HG03103 (cell line): Measurements from ENCODE around the gene ESRP2.
A peak's percentile ranks its signal among the peaks of the same experiment; 100 is the strongest.

ENCODE experiments used
- ATAC-seq: cut with Tn5 transposase; IDR thresholded peaks from one replicate; pipeline ENCODE4 v1.9.1; 2021; ENCODE audit warnings: low read depth; ENCODE audit not compliant: unreplicated experiment

Gene ESRP2

DNA sequence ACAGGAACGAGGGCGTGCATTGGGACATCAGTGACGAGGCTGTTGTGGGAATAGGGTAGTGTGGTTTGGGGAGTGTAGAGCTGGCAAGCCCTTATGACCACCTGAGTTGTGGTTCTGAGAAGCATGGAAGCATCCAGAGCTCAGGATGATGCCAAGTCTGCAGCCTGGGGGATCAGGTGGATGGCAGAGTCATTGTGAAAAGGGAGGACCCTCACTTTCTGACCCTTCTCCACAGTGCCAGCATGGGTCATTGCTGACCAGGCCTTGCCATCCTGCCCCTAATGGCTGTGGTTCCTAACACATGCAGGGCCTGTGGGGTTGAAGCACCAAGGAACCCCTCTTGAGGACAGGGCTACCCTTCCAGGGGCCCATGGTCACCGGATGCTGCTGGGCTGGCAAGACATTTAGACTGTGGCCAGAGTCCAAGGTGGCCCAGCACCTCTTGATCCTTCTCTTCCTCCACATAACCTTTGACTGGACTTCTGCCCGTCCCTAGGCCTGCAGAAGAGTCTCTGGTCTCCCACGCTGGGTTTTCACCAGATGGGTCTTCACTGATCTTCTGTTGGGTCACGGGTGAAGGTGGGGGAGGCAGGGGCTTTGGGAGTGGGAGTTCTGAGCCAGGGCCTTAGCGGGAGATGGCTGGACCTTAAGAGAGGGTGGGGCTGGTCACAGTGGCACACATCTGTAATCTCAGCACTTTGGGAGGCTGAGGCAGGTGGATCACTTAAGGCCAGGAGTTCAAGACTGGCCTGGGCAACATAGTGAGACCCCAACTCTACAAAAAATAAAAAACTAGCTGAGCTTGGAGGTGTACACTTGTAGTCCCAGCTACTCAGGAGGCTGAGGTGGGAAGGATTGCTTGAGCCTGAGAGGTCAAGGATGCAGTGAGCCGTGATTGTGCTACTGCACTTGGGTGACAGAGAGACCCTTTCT is 7.3 kb upstream of the ESRP2 start:
- ATAC-seq: no peak

DNA sequence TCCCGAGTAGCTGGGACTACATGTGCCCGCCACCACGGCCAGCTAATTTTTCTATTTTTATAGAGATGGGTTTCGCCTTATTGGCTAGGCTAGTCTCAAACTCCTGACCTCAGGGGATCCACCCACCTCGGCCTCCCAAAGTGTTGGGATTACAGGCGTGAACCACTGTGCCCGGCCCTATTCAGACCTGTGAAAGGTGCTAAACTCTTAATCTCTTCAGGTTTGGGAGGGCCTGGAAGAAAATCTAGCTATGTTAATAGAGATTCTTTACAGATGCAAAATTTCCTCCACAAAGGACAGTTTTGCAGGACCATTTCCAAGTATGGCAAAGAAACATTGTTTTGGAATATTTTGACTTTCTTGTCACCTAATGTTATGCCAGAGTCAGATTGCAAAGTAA is 6.2 kb upstream of the ESRP2 start:
- ATAC-seq: no peak

DNA sequence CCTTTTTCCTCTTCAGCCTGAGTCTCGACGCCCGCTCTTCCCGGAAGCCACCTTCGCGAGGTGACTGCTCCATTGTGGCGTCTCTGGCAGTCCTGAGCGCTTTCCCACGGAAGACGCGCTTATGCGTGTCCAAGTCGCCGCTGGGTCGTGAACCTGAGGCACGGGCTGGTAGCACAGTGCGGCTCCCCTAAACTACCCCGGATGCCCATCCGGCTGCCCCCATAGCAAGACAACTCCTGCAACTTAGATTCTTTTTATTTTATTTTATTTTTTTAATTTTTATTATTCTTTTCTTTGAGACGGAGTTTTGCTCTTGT is 2.1 kb upstream of the ESRP2 start:
- no peak for ATAC-seq

DNA sequence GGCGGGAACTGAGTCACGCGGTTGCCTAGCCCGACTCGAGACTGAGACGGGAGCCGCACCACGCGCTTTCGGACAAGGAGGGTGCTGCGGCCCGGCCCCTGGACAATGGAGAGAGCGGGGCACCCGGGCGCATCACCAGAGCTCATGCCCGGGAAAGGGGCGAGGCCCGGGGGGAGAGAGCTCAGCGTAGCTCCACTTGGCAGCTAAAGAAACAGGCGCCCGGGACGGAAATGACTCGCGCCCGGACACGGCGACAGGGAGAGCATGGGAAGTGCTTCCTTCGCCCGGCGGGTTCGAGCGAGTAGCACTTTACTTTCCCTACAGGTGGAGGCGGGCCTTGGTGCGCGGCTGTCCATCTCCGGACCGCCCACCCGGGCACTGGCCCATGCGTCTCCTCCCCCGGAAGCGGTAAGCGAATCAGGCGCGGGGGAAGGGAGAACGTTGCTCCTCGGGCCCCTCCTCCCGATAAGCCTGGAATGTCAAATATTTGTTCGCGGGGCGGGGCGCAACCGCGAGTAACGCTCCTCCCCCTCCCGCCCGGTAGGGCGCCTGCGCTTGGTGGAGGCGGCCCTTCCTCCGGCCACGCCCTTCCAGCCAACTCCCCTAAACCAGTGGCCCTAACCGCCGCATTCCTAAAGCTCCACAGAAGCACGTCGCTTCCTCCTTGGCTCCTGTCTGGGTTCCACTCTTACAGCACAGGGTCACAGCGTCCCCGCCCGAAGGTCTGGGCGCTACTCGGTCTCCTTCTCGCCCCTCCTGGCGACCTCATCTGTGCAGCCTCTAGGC is 1.5 kb upstream of the ESRP2 start:
- ATAC-seq: peak; percentile 70

DNA sequence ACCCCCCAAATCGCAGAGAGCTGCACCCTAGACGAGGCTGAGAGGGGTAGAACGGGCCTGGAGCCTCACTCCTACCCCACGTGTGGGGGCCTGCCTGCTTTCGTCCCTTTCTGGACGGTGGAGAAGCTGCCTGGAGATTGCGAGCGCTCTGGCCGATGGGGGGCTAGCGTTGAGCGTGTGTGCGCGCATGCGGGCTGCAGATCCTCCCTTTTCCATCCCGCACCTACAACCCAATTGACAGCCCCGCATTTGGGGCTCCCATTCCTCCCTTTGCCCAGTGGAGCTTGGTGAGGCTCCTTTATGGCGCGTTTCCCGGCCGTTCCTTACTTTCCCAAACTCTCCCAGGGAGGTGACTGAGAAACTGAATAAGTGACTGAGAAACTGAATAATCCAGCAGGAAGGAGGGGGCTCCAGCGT is 907 bp upstream of the ESRP2 start:
- no peak for ATAC-seq

DNA sequence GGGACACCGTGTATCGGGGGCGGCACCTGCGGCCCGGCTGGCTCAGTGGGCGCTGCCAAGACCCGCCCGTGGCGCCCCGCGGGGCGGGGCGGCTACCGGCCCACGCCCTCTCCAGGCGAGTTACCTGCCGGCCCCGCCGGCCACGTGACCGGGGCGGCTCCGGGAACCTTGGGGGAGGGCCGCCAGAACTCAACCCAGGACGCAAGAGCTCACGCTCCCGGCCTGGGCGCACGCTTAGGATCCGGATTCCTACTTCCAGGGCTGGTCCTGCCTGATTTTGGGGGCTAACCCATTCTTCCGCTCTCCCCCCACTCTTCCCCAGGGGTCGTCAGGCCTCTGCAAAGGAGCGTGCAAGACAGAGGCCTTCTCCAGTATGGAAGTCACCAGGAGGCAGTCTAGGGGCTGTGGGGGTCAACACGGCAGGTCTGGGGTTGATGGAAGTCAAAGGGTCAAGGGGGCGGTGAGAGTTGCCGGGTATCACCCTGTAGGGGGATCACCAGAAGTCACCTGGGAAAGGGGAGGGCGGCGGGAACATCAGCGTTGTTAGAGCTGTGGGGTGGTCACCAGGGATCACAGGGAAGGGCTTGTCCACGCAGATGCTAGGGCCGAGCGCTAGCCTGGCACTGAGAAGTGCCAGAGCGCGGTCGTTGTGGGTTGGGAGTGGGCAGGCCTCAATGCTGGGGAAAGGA is 354 bp upstream of the ESRP2 start:
- no peak for ATAC-seq

DNA sequence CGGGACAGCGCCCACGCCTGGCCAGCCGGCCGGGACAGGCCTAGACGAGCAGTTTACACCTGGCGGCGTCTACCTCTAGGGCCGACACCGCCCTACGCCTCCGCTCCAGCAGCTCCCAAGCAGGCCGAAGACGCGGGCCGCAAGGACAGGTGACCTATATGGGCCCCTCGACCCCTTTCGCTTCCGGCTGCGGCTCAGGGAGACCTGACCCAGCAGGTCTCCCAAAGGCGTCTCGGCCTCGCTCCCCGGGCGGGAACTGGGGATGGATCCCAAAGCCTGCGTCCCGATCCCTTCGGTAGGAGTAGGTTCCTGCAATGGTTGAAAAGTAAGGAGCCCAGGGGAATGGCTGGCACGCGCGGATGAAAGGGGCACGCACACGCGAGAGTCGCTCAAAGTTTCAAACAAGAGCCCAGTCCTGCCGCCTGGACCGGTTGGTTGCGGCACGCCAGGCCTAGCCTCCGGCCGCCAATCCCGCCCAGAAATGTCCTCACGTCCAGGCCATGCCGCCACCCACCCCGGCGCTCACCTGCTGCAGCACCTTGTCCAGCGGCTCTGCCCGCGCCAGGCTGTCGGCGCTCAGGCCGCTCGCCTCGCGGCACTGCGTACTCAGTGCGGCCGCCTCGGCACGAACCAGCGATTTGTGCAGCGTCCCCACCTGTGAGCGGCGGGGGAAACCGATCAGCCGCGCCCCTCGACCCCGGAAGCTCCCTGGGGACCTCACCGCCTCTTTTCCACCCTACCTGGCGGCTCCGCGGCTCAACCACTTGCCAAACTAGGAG is 630 bp downstream of the ESRP2 start:
- no peak for ATAC-seq

DNA sequence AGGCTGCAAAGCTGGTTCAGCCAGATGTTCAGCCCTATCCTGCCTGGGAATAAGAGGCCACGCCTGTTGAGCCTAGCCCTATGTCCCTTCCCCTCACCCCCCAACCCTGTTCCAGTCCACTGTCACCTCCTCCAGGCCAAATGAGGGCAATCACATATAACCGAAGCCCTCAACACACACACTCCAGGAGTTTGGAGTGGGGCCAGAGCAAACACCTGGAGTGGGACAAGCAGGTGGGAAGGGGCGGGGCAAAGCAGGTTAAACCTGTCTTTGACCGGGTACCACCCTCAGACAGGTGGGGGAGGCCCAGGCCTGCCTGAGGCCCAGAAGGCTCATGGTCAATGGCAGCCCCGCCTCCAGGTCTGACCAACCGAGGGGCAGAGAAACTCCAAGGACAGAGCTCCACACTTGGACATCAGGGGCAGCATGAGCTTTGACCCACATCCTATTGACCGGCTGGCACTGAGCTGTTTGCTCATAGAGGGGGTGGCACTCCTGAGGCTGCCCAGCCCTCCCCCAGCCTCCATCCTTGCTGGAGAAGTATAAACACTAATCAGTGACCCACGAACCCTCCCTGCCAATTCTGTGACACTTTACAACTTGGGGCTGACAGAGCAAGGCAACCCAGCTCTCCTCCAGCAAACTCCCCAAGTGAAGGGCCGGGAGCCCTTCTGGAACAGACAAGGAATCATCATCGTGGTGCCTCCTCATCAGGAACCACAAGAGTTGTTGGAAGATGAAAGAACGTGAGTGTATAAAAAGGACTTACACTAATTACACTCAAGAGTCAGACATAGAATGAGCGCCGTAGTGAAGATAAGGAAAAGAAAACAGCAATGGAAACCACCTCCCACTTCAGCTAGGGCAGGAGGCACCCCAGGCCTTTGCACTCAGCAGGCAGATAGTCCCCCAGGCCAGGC is 1.5 kb downstream of the ESRP2 start:
- no peak for ATAC-seq

DNA sequence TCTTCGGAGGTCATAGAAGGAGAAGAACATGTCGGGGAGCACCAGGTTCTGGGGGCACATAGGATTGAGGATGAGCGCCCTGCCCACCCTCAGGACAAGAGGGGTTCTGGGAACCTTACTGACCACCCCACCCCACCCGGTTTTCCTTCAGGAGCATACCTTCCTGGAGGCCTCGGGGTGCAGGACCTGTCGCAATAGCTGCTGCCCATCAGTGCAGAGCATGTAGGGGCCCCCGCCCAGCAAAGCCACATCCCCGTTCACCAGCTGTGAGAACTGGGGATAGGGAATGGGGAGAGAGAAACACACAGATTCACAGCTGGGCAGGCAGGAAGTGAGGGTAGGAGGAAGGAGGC is 2.1 kb downstream of the ESRP2 start:
- ATAC-seq: no peak

DNA sequence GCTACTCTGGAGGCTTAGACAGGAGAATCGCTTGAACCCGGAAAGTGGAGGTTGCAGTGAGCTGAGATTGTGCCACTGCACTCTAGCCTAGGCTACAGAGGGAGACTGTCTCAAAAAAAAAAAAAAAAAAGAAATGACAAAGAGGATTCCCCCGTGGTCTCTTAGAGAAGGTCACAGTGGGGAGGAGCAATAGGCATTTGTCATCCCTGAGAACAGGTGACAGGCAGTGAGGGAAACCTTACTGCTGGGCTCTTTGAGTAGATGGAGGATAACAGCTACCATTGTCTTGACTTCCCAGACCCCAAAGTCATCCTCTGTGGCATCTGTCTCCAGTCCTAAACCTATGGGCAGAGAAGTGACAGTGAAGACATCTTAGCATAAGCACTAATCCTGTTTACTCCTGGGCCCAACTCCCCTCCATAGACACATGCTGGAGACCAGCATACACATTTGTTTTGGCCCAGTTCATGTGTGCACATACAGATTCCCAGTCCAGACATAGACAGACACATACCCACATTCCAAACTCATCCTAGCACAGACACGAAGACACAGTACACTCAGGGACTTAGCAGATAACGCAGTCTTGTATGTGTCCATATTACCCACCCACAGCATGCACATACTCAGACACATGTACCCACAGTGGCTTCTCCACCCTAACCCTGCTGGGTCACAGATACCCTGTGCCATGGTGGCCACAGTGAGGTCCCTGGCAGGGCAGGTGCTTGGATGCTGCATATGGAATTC is 2.7 kb downstream of the ESRP2 start:
- no peak for ATAC-seq

DNA sequence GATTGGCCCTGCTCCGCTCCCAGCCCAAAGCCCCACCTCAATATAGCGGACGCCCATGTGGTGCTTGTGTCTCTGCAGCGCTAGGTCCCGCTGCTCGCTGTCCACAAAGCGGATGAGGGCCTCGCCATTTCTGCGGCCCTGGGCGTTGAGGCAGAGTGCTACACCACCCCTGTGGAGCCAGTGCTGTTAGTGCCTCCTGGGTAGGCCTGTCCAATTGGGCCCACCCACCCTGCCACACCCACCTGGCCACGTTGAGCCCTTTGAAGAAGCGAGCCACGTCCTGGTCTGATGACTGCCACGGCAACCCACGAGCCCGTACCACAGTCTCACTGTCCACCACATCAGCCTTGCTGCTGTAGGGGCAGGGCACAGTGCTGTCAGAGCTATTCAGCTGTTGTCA is 3.6 kb downstream of the ESRP2 start:
- ATAC-seq: no peak

DNA sequence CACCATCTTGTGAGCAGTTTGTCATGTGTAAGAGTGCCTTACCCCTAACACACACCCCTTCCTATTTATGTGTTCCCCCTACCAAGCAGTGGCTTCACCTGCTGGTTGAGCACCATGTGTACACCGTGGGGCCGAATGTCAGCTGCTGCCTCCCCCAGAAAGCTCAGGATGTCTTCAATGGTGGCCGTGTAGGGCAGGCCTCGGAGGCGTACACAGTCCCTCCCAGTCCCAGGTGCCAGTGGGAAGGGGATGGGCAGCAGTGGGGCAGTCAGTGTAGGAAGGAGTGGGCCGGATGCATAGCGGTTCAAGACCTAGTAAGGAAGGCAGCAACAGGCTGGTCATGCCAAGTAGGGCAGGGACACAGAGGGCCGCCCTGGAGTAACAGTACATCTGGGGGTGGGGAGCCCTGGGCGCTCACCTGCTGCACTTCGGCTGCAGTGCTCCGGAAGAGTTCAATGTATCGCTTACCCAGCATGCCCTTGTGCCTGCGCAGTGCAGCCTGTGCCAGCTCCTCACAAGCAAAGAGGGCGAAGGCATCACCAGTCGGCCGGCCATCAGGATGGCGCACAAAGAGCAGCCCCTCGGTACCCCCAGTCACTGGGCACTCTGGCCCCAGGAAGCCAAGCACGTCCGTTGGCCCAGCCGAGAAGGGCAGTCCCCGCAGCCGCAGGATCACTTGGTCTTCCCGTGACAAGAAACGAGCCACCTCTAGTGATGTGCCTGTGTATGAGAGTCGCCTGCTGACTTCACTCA is 4.4 kb downstream of the ESRP2 start:
- no peak for ATAC-seq

DNA sequence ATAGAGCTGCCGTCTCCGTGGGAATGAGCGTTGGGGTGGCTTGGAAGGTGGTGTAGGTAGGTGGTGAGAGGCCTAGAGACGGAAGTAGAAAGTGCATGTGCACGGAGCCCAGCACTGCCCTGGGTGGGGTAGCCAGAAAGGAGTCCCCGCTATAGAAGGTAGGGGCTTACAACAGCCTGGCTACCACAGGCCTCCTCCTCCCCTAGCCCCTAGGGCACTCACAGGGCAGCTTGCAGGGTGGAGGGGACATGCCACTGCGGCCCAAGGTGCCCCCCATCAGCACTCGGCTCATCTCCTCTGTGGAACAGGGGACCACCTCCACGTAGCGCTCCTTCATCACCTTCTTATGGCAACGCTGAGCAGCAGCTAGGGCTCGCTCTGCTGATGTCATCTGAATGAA is 5.0 kb downstream of the ESRP2 start:
- no peak for ATAC-seq

DNA sequence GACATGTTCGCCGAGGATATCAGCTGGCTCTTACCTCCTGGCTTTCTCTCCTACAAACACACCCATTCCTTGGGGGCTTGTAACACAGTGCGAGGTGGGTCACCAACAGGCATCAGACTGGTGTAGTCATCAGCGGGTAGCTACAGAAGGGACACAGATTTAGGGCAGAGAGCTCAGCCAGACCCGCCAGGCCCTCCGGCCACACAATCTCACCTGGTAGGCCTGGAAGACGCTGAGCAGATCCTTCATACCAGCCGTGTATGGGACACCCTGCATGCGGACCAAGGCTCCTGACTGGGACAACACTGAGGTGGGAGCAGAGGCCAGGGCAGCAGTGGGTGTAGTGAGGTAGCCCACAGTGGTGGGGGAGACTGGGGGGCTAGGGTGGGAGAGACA is 5.8 kb downstream of the ESRP2 start:
- no peak for ATAC-seq

DNA sequence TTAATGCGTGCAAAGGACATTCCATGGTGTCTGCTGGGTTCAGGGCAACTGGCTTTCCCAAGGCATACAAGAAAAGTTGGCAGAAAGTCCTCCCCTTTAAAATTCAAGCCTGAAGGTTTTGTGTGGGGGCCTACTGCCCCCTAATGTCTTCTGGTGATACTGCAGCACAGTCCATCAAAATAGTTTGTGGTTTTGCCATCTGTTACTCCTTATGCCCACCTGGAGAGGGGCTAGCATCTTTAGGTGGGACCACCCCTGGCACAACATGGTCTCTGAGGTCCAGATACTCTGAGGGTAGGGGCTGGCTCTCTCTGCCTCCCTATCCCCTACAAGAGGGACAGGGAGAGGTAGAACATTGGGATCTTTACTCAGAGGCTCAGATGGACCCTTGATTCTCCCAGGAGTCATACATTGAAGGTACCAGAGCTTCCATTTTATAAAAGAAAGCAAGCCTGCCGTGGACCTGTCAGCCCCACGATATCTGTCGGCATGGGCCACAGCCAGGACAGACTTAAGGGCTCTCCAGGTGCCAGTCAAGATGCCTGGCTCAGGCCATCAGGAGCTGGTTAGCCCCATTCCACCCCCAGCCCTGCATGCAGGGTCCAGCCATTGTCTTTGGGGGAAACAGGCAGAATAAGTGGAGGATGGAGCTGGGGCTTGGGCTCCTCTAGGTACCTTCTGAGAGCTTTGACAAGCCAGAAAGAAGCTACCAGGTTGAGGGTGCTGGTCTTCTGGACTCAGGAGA is 6.3 kb downstream of the ESRP2 start:
- no peak for ATAC-seq

DNA sequence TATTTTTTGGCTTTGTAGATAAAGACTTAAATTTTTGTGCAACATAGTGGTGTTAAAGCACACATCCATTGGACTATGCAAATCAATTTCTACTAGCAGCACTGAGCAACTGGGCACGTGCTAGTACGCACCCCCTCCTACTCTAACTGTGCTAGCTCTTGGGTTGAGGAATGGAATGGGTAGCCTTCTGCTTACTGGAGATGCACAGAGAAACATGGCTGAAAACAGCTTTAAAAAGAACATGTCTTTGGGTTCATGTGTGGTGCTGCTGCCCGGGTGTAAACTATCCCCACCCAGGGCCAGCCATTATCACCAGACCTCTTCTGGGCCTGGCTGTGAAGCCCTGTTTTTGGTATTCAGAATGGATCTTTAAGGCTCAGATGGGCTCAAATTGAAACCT is 7.3 kb downstream of the ESRP2 start:
- no peak for ATAC-seq

DNA sequence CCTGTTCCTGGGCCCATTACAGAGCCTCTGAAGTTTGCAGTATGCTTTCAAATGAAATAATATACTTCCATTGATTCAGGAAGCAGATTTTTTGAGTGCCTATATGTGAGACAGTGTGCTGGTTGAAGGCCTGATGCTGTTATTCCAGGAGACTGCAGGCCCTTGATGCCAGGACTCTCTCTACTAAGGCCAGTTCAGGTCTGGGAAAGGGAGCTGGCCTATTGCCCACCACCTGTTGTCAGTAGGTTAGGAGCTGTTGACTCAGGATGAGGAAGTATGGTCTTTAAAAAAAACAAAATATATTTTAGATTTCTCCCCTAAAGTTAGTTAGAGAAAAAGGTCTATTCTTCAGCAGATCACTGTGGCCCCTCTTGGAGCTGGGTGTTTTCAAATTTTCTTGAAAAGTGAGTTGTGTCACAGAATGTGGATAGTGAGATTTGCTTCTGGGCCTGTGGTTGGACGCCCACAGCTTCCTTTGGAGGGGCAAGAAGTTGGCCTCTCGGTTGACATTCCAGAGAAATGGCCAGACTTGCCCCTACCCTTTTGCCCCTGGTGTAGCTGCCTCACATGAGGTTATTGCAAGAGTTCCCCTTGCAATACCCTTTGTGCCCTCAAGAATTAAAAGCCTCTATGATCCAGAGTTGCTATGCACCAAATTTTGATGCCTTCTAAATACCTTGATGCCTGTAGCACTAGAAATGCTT is 7.9 kb downstream of the ESRP2 start:
- no peak for ATAC-seq
